ENCODE data around the gene INAVA.
A peak's percentile ranks its signal among the peaks of the same experiment; 100 is the strongest.

INAVA gene

GRCh38 chr1:200875416-200875815, 19.3 kb upstream of the INAVA start:
- no peak for DNase-seq (ENCODE audit: low read depth in 2 of 2)

GRCh38 chr1:200877010-200877409, 17.7 kb upstream of the INAVA start:
- no peak for DNase-seq (ENCODE audit: low read depth in 2 of 2)

GRCh38 chr1:200877839-200878551, 16.7 kb upstream of the INAVA start:
- peak in 1 of 2 experiments; percentile 35 for DNase-seq (ENCODE audit: low read depth in 2 of 2)

GRCh38 chr1:200880212-200880611, 14.5 kb upstream of the INAVA start:
- DNase-seq (ENCODE audit: low read depth in 2 of 2): no peak

GRCh38 chr1:200883118-200883517, 11.6 kb upstream of the INAVA start:
- no peak for DNase-seq (ENCODE audit: low read depth in 2 of 2)

GRCh38 chr1:200885623-200886402, 8.9 kb upstream of the INAVA start:
- DNase-seq (ENCODE audit: low read depth in 2 of 2): no peak

GRCh38 chr1:200886594-200886993, 8.1 kb upstream of the INAVA start:
- DNase-seq (ENCODE audit: low read depth in 2 of 2): no peak

- DNase-seq (ENCODE audit: low read depth in 2 of 2): no peak
These were observed 7.7 kb upstream of the INAVA start for GRCh38 chr1:200887036-200887435.

- no peak for DNase-seq (ENCODE audit: low read depth in 2 of 2)
These were observed 6.8 kb upstream of the INAVA start for GRCh38 chr1:200887772-200888348.

- DNase-seq (ENCODE audit: low read depth in 2 of 2): peak; percentile 37 to 54
These were observed 6.3 kb upstream of the INAVA start for GRCh38 chr1:200888349-200888838.

- DNase-seq (ENCODE audit: low read depth in 2 of 2): no peak
These were observed 5.1 kb upstream of the INAVA start for GRCh38 chr1:200889571-200889970.

- no peak for DNase-seq (ENCODE audit: low read depth in 2 of 2)
These were observed 4.7 kb upstream of the INAVA start for GRCh38 chr1:200890027-200890426.

- DNase-seq (ENCODE audit: low read depth in 2 of 2): no peak
These were observed 3.6 kb upstream of the INAVA start for GRCh38 chr1:200890818-200891773.

- no peak for DNase-seq (ENCODE audit: low read depth in 2 of 2)
These were observed 2.9 kb upstream of the INAVA start for GRCh38 chr1:200891774-200892157.

GRCh38 chr1:200892546-200892945, 2.2 kb upstream of the INAVA start:
- no peak for DNase-seq (ENCODE audit: low read depth in 2 of 2)

- DNase-seq (ENCODE audit: low read depth in 2 of 2): no peak
These were observed 1.7 kb upstream of the INAVA start for GRCh38 chr1:200892958-200893357.

- DNase-seq (ENCODE audit: low read depth in 2 of 2): no peak
These were observed 1.2 kb upstream of the INAVA start for GRCh38 chr1:200893411-200893901.

- no peak for DNase-seq (ENCODE audit: low read depth in 2 of 2)
These were observed 716 bp downstream of the INAVA start for GRCh38 chr1:200895443-200895789.

- DNase-seq (ENCODE audit: low read depth in 2 of 2): no peak
These were observed 1.3 kb downstream of the INAVA start for GRCh38 chr1:200895801-200896530.

GRCh38 chr1:200896531-200897196, 2.0 kb downstream of the INAVA start:
- no peak for DNase-seq (ENCODE audit: low read depth in 2 of 2)

All from stimulated activated CD4-positive, alpha-beta T cell treated with anti-CD3 and anti-CD28 coated beads, Interleukin-12 subunit alpha, Interleukin-12 subunit beta, amount 100 ng/mL, for 24 hours (primary cell).